ENCODE data around the gene HTR3C. TPM values are rescaled to one million over a fixed set of nuclear protein-coding genes. Genes with fewer than 3 reads are reported as not detected.
A peak's percentile ranks its signal among the peaks of the same experiment; 100 is the strongest.

HTR3C gene
- polyA plus RNA-seq, 1 donor from 2014 or later, result not detected

DNA sequence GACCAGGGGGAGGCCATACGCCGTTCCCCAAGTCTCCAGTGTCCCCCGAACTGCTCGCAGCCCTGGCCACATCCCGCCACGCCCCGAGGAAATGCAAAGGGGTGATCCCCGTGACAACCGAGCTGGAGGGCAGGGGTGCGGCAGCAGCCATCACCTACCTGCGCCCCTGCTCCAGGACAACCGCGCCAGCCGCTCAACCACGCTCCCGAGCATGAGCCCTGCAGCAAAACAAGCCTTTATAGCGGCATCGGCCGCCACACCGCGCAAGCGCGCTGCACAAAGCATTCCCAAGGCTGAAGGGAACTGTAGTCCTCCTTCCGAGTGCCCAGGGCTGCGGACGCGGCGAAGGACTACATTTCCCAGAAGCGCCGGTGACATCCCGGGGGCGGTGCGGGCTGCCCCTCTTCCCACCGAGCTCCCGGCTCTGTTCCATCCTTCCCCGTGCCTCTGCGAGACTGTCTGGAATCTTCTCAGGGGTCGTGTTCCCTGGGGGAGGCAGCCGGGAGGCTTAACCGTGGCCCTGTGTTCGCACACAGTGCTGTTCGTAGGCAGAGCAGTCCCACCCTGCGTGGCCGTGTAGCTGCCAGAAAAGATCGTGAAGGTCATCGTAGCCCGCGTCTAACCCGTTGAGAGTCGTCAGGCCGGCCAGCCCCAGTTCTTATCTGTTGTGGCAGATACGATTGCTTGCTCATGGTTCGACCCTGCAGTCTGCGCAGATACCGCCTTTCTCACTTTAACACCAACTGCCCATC lies 35.0 kb upstream of the HTR3C start, which contains the start of gene ABCC5:
Gene ABCC5, minus strand, starts transcription at position 213 of the 752 bp plus-strand sequence. CDS start 3,492 bp downstream, outside the sequence.
- Histone ChIP-seq H2AFZ (ENCODE audit: low read depth, low read length) (peak within 1 kb of the TSS; percentile 99), H3K27ac (ENCODE audit: low read length) (peak within 1 kb of the TSS; percentile 93)
- TF ChIP-seq MXI1 (conservative IDR thresholded peaks at IDR 0.05; ENCODE audit: poor library complexity, severe bottlenecking), result peak; percentile 97
- TF ChIP-seq, protein P1, sequence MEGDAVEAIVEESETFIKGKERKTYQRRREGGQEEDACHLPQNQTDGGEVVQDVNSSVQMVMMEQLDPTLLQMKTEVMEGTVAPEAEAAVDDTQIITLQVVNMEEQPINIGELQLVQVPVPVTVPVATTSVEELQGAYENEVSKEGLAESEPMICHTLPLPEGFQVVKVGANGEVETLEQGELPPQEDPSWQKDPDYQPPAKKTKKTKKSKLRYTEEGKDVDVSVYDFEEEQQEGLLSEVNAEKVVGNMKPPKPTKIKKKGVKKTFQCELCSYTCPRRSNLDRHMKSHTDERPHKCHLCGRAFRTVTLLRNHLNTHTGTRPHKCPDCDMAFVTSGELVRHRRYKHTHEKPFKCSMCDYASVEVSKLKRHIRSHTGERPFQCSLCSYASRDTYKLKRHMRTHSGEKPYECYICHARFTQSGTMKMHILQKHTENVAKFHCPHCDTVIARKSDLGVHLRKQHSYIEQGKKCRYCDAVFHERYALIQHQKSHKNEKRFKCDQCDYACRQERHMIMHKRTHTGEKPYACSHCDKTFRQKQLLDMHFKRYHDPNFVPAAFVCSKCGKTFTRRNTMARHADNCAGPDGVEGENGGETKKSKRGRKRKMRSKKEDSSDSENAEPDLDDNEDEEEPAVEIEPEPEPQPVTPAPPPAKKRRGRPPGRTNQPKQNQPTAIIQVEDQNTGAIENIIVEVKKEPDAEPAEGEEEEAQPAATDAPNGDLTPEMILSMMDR (IDR thresholded peaks at IDR 0.05; ENCODE audit: poor library complexity, severe bottlenecking), result peak; percentile 16
- TF ChIP-seq SMC3 (conservative IDR thresholded peaks at IDR 0.05; ENCODE audit: poor library complexity), result peak; percentile 70
- peak; percentile 93 for TF ChIP-seq POLR2AphosphoS5 (IDR thresholded peaks at IDR 0.05)
- peak; percentile 8 for TF ChIP-seq EP300 (conservative IDR thresholded peaks at IDR 0.05; ENCODE audit: poor library complexity, severe bottlenecking)
- no peak for TF ChIP-seq TAF1 (IDR thresholded peaks at IDR 0.05; ENCODE audit: low read depth)
- TF ChIP-seq EZH2 (IDR thresholded peaks at IDR 0.05; ENCODE audit: borderline replicate concordance, insufficient read depth, low read length, poor library complexity, severe bottlenecking), result no peak
- TF ChIP-seq RAD21 (conservative IDR thresholded peaks at IDR 0.05), result peak; percentile 54
- TF ChIP-seq, protein P2, sequence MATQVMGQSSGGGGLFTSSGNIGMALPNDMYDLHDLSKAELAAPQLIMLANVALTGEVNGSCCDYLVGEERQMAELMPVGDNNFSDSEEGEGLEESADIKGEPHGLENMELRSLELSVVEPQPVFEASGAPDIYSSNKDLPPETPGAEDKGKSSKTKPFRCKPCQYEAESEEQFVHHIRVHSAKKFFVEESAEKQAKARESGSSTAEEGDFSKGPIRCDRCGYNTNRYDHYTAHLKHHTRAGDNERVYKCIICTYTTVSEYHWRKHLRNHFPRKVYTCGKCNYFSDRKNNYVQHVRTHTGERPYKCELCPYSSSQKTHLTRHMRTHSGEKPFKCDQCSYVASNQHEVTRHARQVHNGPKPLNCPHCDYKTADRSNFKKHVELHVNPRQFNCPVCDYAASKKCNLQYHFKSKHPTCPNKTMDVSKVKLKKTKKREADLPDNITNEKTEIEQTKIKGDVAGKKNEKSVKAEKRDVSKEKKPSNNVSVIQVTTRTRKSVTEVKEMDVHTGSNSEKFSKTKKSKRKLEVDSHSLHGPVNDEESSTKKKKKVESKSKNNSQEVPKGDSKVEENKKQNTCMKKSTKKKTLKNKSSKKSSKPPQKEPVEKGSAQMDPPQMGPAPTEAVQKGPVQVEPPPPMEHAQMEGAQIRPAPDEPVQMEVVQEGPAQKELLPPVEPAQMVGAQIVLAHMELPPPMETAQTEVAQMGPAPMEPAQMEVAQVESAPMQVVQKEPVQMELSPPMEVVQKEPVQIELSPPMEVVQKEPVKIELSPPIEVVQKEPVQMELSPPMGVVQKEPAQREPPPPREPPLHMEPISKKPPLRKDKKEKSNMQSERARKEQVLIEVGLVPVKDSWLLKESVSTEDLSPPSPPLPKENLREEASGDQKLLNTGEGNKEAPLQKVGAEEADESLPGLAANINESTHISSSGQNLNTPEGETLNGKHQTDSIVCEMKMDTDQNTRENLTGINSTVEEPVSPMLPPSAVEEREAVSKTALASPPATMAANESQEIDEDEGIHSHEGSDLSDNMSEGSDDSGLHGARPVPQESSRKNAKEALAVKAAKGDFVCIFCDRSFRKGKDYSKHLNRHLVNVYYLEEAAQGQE (IDR thresholded peaks at IDR 0.05; ENCODE audit: borderline replicate concordance), result peak; percentile 94

DNA sequence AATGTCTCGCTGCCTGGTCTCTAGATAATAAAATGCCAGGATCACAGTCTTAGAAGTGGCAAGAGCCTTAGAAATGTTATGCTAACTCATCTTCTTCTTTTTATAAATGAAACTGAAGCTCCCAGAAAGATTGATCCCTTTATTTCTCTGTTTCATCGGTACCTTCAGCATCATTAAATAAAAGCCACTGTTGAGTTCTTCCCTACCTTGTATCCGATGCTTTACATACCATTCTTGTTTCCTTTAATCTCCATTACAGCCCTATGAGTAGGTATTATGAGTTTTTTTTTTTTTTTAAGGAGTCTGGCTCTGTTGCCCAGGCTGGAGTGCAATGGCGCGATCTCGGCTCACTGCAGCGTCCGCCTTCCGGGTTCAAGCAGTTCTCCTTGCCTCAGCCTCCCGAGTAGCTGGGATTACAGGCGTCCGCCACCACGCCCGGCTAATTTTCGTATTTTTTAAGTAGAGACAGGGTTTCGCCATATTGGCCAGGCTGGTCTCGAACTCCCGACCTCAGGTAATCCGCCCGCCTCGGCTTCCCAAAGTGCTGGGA lies 34.3 kb upstream of the HTR3C start:
- Histone ChIP-seq H3K9ac (ENCODE audit: low read length) (peak overlapping the region; percentile 99), H3K79me2 (replicated peaks; ENCODE audit: insufficient read depth, low read length) (peaks cover 31% of the 10 kb centered on the region), H3K9me2 (ENCODE audit: insufficient read depth, low read length) (no peaks in the 10 kb centered on the region), H3K27me3 (ENCODE audit: insufficient read depth, low read depth, low read length) (no peaks in the 10 kb centered on the region), H4K20me1 (ENCODE audit: insufficient read depth) (no peaks in the 10 kb centered on the region), H3K27ac (ENCODE audit: low read length) (peak overlapping the region; percentile 93), H3K36me3 (ENCODE audit: insufficient read depth, low read length) (no peaks in the 10 kb centered on the region), H3K4me3 (ENCODE audit: low read length) (peak overlapping the region; percentile 99), H3K9me3 (ENCODE audit: low read length) (no peaks in the 10 kb centered on the region), H2AFZ (ENCODE audit: low read depth, low read length) (peak overlapping the region; percentile 99), H3F3A (ENCODE audit: insufficient read depth, low read length, poor library complexity, severe bottlenecking) (no peaks in the 10 kb centered on the region), H3K4me2 (ENCODE audit: low read length) (peak overlapping the region; percentile 77)
- TF ChIP-seq, protein P2 (IDR thresholded peaks at IDR 0.05; ENCODE audit: borderline replicate concordance), result no peak
- no peak for TF ChIP-seq EZH2 (IDR thresholded peaks at IDR 0.05; ENCODE audit: borderline replicate concordance, insufficient read depth, low read length, poor library complexity, severe bottlenecking)
- no peak for TF ChIP-seq EP300 (conservative IDR thresholded peaks at IDR 0.05; ENCODE audit: poor library complexity, severe bottlenecking)

More for the DNA sequence above, 35.0 kb upstream of the HTR3C start, which contains the start of gene ABCC5:
- no peaks in the 10 kb centered on the region for H4K20me1 ChIP-seq (ENCODE audit: insufficient read depth)
- peak within 1 kb of the TSS; percentile 77 for H3K4me2 ChIP-seq (ENCODE audit: low read length)
- H3F3A ChIP-seq (ENCODE audit: insufficient read depth, low read length, poor library complexity, severe bottlenecking), result no peaks in the 10 kb centered on the region
- H3K9ac ChIP-seq (ENCODE audit: low read length), result peak within 1 kb of the TSS; percentile 99
- H3K79me2 ChIP-seq (replicated peaks; ENCODE audit: insufficient read depth, low read length), result peaks cover 31% of the 10 kb centered on the region
- H3K4me3 ChIP-seq (ENCODE audit: low read length), result peak within 1 kb of the TSS; percentile 99
- no peaks in the 10 kb centered on the region for H3K27me3 ChIP-seq (ENCODE audit: insufficient read depth, low read depth, low read length)
- no peaks in the 10 kb centered on the region for H3K9me2 ChIP-seq (ENCODE audit: insufficient read depth, low read length)
- H3K9me3 ChIP-seq (ENCODE audit: low read length), result no peaks in the 10 kb centered on the region
- H3K36me3 ChIP-seq (ENCODE audit: insufficient read depth, low read length), result no peaks in the 10 kb centered on the region

All from neural cell (in vitro differentiated cells).